Fibroblast of pulmonary artery (primary cell): ENCODE results near the gene ABCA2.

Source experiments
- DNase-seq: peaks from one replicate; pipeline ENCODE4 v3.0.0-alpha.2; 2010; ENCODE audit warnings: low read depth
- H3K4me3 ChIP-seq: replicated peaks from 2 replicates; pipeline ENCODE4 v1.5.1; 2011; ENCODE audit warnings: low read depth, mild to moderate bottlenecking, control low read depth, low read length, moderate library complexity
- CTCF ChIP-seq: IDR thresholded peaks from 2 replicates; pipeline ENCODE4 v1.5.1; 2011; ENCODE audit warnings: mild to moderate bottlenecking, control low read depth, low read length, inconsistent platforms; ENCODE audit errors: missing control alignments

The ABCA2 gene

DNA sequence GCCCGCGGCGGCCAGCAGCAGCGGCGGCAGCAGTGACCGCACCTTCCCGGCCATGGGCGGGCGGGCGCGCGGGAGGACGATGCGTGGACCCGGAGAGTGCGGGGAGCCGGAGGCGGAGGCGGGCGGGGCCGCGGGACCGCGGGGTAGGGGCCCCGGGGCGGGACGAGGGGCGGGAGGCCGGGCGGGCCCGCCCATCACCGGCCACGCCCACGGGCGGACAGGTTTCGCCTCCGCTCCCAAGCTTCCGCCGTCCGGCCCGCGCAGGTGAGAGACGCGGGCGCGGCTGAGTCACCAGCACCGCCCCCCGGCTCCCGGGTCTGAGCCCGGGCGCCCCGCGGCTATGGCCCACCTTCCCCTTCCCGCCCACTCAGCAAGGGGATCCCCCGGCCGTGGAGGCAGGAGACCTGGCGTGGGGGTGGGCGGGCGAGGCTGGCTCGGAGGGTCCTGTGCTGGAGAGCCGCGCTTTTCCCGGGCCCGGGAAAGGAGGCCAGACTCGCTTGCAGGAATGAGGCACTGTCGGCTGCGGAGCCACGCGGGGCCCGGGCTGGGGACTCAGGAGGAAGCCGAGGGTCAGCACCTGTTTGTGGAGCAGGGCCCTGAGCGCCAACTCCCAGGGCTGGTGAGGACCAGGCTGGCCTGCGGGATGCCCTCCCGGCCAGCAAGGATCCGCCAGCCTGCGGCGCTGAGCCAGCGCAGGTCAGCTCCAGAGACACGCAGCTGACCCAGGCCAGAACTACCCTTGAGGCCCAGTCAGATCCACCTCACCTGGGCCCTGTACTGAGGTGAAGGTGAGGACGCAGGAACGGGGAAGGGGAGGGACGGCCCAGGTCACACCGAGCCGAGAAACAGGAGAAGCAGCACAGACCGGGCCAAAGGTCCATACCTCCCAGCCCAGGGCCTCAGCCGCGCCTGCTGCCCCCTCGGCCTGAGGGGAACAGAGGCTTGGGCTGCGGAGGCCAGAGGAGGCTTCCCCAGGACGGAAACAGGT lies 26.2 kb upstream of the ABCA2 start, which contains the start of gene ENTPD2:
TSS of gene ENTPD2 (minus strand) at position 118 of the 988 bp plus-strand sequence. CDS start at position 54, 64 bp downstream.
- no peak for TF ChIP-seq CTCF
- H3K4me3 ChIP-seq: no peak within 1 kb of the TSS
- DNase-seq: no peak

GRCh38 chr9:137052998-137053943 lies 25.2 kb upstream of the ABCA2 start:
- no peak for DNase-seq
- TF ChIP-seq CTCF: no peak
- no peak overlapping the region for H3K4me3 ChIP-seq

GRCh38 chr9:137052293-137052692 lies 24.3 kb upstream of the ABCA2 start:
- no peak overlapping the region for H3K4me3 ChIP-seq
- no peak for TF ChIP-seq CTCF
- no peak for DNase-seq

GRCh38 chr9:137051145-137051724 lies 23.2 kb upstream of the ABCA2 start:
- H3K4me3 ChIP-seq: no peak overlapping the region
- TF ChIP-seq CTCF: no peak
- no peak for DNase-seq

DNA sequence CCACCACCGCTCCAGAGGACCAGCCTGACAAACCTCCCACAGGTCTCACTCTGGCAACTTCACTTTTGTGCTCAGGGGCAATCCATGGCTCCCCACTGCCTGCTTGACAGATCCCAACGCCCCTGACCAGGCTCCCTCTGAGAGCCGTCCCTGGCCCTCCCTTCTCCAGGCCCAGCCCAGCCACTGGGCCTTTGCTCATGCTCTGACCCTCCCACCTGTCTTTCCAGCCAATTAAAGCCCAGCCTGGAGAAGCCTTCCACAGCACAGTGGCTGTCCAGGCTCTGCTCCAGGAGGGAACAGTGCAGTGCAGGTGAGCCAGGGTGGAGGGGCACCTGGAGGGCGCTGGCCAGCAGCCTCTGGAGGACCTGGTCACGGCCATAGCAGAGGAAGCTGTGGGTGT lies 22.5 kb upstream of the ABCA2 start:
- no peak overlapping the region for H3K4me3 ChIP-seq

More for the DNA sequence above, 22.5 kb upstream of the ABCA2 start:
- no peak for DNase-seq
- TF ChIP-seq CTCF: no peak
